ENCODE measurements around the gene CLEC17A.
"Not testable (repeated sequence)": the region's sequence is repeated elsewhere in the genome, so short reads cannot be mapped to it uniquely, and the experiment has no call there.

The CLEC17A gene

DNA sequence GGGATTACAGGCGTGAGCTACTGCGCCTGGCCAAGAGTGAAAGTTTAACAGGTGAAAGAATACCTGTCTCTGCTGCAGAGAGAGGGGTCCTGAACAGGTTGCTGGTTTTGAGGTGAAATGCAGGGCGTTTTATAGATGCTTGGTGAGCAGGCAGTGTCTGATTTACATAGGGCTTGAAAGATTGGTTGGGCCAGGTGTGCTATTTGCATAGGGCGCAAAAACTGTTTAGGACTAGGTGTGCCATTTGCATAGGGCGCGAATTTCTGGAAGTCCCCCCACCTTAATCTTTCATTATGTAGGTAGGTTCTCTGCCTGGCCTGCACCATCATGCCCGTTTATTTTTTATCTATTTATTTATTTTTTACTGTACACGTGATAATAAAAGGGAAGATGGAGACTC is 6.5 kb upstream of the CLEC17A start:
- TF ChIP-seq, protein P1, sequence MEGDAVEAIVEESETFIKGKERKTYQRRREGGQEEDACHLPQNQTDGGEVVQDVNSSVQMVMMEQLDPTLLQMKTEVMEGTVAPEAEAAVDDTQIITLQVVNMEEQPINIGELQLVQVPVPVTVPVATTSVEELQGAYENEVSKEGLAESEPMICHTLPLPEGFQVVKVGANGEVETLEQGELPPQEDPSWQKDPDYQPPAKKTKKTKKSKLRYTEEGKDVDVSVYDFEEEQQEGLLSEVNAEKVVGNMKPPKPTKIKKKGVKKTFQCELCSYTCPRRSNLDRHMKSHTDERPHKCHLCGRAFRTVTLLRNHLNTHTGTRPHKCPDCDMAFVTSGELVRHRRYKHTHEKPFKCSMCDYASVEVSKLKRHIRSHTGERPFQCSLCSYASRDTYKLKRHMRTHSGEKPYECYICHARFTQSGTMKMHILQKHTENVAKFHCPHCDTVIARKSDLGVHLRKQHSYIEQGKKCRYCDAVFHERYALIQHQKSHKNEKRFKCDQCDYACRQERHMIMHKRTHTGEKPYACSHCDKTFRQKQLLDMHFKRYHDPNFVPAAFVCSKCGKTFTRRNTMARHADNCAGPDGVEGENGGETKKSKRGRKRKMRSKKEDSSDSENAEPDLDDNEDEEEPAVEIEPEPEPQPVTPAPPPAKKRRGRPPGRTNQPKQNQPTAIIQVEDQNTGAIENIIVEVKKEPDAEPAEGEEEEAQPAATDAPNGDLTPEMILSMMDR (IDR thresholded peaks at IDR 0.05; ENCODE audit: extremely low read depth, missing control alignments) = no peak
- no peak for DNase-seq (ENCODE audit: low spot score)

DNA sequence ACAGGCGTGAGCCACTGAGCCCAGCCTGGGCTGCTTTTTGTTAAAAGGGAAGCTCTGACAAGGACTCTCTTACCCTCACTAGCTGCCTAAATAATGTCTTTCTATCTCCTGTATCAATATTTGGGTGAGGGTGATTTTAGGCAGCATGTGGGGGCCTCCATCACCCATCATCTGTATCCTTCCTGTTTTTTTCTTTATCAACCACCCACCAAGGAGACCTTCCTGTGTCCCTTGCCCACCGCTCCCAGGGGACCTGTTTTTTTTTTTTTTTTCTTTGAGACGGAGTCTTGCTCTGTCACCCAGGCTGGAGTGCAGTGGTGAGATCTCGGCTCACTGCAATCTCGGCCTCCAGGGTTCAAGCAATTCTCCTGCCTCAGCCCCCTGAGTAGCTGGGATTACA is 5.6 kb upstream of the CLEC17A start:
- DNase-seq (ENCODE audit: low spot score) = no peak
- TF ChIP-seq, protein P1 (IDR thresholded peaks at IDR 0.05; ENCODE audit: extremely low read depth, missing control alignments) = no peak

DNA sequence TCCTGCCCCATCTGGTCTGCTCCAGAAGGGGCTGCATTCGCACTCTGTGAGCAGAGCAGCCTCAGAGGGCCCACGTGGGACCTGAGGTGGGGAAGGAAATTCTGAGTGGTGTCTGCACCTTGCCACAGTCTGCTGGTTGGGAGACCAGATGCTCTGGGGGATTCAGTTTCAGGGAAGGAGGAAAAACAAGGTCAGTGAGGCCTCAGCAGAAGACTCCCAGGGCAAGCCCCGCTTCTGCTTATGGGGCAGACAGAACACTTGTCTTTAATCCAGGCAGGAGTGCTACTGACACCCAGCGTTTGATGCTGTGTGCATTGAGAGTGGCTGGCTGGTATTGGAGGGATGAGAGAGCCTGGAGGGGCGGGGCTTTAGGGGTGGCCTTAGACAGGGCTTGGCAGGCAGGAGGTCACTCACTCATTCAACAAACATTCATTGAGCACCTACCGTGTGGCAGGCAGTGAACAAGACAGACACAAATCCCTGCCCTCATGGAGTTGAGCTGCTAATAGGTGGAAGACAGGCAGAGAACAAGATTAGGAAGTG is 4.9 kb upstream of the CLEC17A start:
- TF ChIP-seq, protein P1 (IDR thresholded peaks at IDR 0.05; ENCODE audit: extremely low read depth, missing control alignments) = no peak
- DNase-seq (ENCODE audit: low spot score) = no peak

DNA sequence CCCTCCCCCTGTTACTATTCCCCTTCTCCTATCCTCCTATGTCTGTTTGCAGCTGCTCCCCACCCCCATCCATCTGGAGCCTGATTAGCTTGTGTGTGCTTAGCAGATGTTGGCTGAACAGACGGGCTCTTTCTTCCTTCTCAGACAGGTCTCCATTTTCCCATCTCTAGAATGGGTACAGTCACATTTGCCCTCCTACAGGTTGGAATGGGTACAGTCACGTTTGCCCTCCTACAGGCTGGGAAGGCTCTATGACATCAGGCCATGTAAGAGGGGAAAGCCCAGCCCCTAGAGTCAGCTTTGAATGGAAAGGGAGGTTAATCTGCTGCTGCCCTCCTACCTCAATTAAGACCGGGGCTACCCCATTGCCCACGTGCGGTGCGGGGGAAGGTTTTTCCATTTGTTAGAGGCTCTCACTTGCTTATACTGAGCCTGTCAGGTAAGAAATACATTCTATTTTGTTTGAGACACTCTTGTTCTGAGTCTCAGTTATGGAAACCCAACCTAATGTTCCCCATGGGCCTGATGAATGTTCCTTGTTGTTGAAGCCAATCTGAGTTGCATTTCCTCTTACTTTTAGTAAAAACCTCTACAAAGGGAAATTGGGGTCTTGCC is 2.2 kb upstream of the CLEC17A start:
- DNase-seq (ENCODE audit: low spot score) = peak; percentile 45
- TF ChIP-seq, protein P1 (IDR thresholded peaks at IDR 0.05; ENCODE audit: extremely low read depth, missing control alignments) = no peak

DNA sequence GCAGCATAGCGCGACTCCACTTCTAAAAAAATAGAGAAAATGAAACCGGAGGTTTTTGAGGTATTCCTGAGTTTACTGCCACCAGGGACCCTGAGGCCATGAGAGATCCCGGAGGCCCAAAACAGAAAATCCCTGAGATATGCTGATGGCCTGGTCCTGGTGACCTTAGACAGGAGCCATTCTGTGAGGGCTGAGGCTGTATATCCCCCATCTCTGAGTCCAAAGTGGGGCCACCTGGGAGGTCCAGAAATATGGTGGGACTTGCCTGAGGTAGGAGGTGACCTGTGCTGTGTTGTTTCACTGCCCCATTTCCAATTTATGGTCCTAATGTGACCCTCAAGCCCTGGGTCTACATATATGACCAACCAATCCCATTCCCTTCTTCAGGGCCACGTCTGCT is 1.5 kb downstream of the CLEC17A start:
- DNase-seq (ENCODE audit: low spot score) = not testable (repeated sequence)

DNA sequence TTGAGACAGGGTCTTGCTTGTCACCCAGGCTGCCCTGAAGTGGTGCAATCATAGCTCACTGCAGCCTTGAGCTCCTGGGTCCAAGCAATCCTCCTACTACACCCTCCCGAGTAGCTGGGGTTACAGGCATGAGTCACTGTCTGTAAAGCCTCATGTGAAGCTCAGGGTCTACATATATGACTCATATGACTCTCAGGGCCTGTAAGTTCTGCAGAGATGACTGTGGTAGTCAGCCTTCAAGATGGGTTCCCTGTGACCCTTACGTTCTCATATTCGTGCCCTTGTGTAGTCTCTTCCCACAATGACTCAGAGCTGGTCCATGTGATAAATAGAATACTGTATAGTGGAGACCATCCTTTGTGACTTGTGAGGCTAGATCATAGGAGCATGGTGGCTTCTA is 2.3 kb downstream of the CLEC17A start:
- not testable (repeated sequence) for DNase-seq (ENCODE audit: low spot score)

DNA sequence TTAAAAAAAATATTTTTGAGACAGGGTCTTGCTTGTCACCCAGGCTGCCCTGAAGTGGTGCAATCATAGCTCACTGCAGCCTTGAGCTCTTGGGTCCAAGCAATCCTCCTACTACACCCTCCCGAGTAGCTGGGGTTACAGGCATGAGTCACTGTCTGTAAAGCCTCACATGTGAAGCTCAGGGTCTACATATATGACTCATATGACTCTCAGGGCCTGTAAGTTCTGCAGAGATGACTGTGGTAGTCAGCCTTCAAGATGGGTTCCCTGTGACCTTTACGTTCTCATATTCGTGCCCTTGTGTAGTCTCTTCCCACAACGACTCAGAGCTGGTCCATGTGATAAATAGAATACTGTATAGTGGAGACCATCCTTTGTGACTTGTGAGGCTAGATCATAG is 6.5 kb downstream of the CLEC17A start:
- not testable (repeated sequence) for DNase-seq (ENCODE audit: low spot score)

DNA sequence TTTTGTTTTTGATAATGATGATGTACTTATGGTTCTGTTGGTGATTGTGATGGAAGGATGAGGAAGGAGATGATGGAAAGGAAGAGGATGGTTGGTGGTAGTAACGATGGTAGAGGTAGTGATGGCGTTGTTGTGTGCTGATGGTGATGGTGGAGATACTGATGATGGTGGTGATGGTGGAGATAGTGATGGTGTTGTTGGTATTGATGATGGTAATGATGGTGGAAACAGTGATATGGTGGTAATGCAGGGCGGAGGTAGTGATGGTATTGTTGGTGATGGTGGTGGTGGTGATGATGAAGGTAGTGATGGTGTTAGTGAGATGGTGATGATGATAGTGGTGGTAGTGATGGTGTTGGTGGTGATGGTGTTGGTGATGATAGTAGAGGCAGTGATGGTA is 12.7 kb downstream of the CLEC17A start:
- TF ChIP-seq, protein P1 (IDR thresholded peaks at IDR 0.05; ENCODE audit: extremely low read depth, missing control alignments) = no peak
- DNase-seq (ENCODE audit: low spot score) = no peak

DNA sequence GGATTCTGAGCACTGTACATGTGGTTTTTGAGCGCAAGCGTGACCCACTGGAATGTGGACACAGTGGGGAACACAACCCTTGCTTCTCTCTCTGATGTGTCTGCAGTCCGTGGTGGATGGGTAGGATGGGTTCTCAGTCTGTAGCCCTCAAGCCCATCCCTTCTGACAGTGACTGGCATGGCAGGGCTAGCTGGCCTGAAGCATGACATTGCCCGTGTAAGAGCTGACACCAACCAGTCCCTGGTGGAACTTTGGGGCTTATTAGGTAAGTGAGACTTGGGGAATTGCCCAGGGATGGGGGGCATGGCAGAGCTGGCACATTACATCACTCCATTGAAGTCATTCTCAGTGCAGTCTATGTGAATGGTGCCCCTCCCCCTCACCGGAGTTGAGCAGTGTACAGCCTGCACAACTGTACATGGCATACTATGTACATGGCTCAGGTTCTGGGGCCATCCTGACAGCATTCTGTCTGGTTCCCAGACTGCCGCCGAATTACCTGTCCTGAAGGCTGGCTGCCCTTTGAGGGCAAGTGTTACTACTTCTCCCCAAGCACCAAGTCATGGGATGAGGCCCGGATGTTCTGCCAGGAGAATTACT is 16.8 kb downstream of the CLEC17A start:
- TF ChIP-seq, protein P1 (IDR thresholded peaks at IDR 0.05; ENCODE audit: extremely low read depth, missing control alignments) = no peak
- no peak for DNase-seq (ENCODE audit: low spot score)
